ENCODE data around the gene NANOS3. TPM values are rescaled to one million over a fixed set of nuclear protein-coding genes. Genes with fewer than 3 reads are reported as not detected.

Gene NANOS3
- total RNA-seq, 1 donor from 2014 or later: not detected

DNA sequence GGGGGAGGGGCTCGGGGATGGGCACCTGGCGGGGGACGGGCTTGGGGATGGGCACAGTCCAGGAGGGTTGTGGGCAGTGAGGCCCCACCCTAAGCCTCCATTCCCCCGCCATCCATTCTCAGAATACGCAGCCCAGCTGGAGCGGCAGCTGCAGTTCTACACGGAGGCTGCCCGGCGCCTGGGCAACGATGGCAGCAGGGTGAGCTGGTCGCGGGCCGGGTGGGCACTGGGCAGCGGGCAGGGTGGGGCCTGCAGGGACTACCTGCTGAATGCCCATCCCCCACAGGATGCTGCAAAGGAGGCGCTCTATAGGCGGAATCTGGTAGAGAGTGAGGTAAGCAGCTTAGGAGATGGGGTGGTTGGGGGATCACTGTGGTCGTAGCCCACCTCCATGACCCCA is 53.0 kb downstream of the NANOS3 start:
- TF ChIP-seq EZH2 (IDR thresholded peaks at IDR 0.05): no peak
- TF ChIP-seq, protein P1, sequence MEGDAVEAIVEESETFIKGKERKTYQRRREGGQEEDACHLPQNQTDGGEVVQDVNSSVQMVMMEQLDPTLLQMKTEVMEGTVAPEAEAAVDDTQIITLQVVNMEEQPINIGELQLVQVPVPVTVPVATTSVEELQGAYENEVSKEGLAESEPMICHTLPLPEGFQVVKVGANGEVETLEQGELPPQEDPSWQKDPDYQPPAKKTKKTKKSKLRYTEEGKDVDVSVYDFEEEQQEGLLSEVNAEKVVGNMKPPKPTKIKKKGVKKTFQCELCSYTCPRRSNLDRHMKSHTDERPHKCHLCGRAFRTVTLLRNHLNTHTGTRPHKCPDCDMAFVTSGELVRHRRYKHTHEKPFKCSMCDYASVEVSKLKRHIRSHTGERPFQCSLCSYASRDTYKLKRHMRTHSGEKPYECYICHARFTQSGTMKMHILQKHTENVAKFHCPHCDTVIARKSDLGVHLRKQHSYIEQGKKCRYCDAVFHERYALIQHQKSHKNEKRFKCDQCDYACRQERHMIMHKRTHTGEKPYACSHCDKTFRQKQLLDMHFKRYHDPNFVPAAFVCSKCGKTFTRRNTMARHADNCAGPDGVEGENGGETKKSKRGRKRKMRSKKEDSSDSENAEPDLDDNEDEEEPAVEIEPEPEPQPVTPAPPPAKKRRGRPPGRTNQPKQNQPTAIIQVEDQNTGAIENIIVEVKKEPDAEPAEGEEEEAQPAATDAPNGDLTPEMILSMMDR (IDR thresholded peaks at IDR 0.05): no peak
- TF ChIP-seq EZH2phosphoT487 (IDR thresholded peaks at IDR 0.05): no peak
- Histone ChIP-seq H4K20me1 (ENCODE audit: low read depth) (no peaks in the 10 kb centered on the region), H3K27ac (no peak overlapping the region), H3K79me2 (ENCODE audit: low read depth) (no peaks in the 10 kb centered on the region), H3K4me1 (no peaks in the 10 kb centered on the region), H3K9ac (no peak overlapping the region), H3K9me3 (ENCODE audit: low read depth) (no peaks in the 10 kb centered on the region), H3K4me2 (no peak overlapping the region), H3K27me3 (no peaks in the 10 kb centered on the region), H2AFZ (replicated peaks) (no peak overlapping the region), H3K36me3 (no peaks in the 10 kb centered on the region), H3K4me3 (no peak overlapping the region), H3F3A (ENCODE audit: low read depth) (peaks cover 4% of the 10 kb centered on the region)
- H3K4me3 Mint-ChIP-seq: no peak overlapping the region
- H3K27me3 Mint-ChIP-seq (ENCODE audit: insufficient read depth, low read depth): peaks cover 9% of the 10 kb centered on the region
- no peak overlapping the region for H3K27ac Mint-ChIP-seq
- peaks cover 16% of the 10 kb centered on the region for H3K36me3 Mint-ChIP-seq
- peaks cover 9% of the 10 kb centered on the region for H3K4me1 Mint-ChIP-seq
- no peak for DNase-seq (ENCODE audit: low spot score)
- H3K9me3 Mint-ChIP-seq: no peaks in the 10 kb centered on the region

MicroRNAs within 50 kb of the gene (microRNA counts, 767-probe panel; counts per million panel counts)
- microRNA hsa-miR-181c-5p: 460 counts per million, percentile 90 among the panel's probes with 10 or more counts
- 6,756 counts per million, percentile 92 among the panel's probes with 10 or more counts for microRNA hsa-miR-23a-3p
- microRNA hsa-miR-24-3p: 460 counts per million, percentile 90 among the panel's probes with 10 or more counts
- microRNA hsa-miR-27a-3p: 460 counts per million, percentile 90 among the panel's probes with 10 or more counts

Small RNA genes within 50 kb of the gene (microRNA-seq; reads per million reads assigned to microRNA genes)
- gene MIR181C (7.1 reads per million, percentile 31 among the genes with 10 or more reads in this experiment), gene MIR181D (4.5 reads per million, percentile 23 among the genes with 10 or more reads in this experiment)

Small RNA genes within 50 kb of the gene (small RNA-seq; reads per million reads assigned to genes)
- gene MIR181C (0.09 reads per million), gene MIR181D (0.45 reads per million, percentile 50 among the genes with 10 or more reads in this experiment)

Other genes starting within 250 kb of the NANOS3 start
- 6.3 and 22.5 TPM in 2 replicates for gene MRI1, start 112.6 kb upstream of the NANOS3 start, total RNA-seq (ENCODE audit: low replicate concordance)
- 88.2 and 95.6 TPM in 2 replicates for gene C19orf53, start 102.7 kb upstream of the NANOS3 start, total RNA-seq (ENCODE audit: low replicate concordance)
- 6.7 and 20.4 TPM in 2 replicates for gene ZSWIM4, start 81.7 kb upstream of the NANOS3 start, total RNA-seq (ENCODE audit: low replicate concordance)
- 0.49 and 4.1 TPM in 2 replicates for gene BRME1, start 29.0 kb downstream of the NANOS3 start, total RNA-seq (ENCODE audit: low replicate concordance)
- gene CC2D1A, start 29.1 kb downstream of the NANOS3 start, total RNA-seq (ENCODE audit: low replicate concordance): 8.1 and 22.0 TPM in 2 replicates
- gene PODNL1, start 61.3 kb downstream of the NANOS3 start, total RNA-seq (ENCODE audit: low replicate concordance): 1.9 TPM in 1 of 2 replicates, not detected in the other
- 28.6 and 69.9 TPM in 2 replicates for gene DCAF15, start 75.4 kb downstream of the NANOS3 start, total RNA-seq (ENCODE audit: low replicate concordance)
- 1.0 and 3.3 TPM in 2 replicates for gene RFX1, start 129.2 kb downstream of the NANOS3 start, total RNA-seq (ENCODE audit: low replicate concordance)
- not detected in 2 replicates for gene RLN3, start 151.0 kb downstream of the NANOS3 start, total RNA-seq (ENCODE audit: low replicate concordance)
- gene IL27RA, start 154.6 kb downstream of the NANOS3 start, total RNA-seq (ENCODE audit: low replicate concordance): 1.2 and 3.3 TPM in 2 replicates
- gene PALM3, start 184.9 kb downstream of the NANOS3 start, total RNA-seq (ENCODE audit: low replicate concordance): 4.0 TPM in 1 of 2 replicates, not detected in the other
- 0.68 TPM in 1 of 2 replicates, not detected in the other for gene MISP3, start 195.7 kb downstream of the NANOS3 start, total RNA-seq (ENCODE audit: low replicate concordance)
- not detected in 2 replicates for gene C19orf67, start 208.6 kb downstream of the NANOS3 start, total RNA-seq (ENCODE audit: low replicate concordance)
- gene SAMD1, start 213.6 kb downstream of the NANOS3 start, total RNA-seq (ENCODE audit: low replicate concordance): 22.1 and 53.0 TPM in 2 replicates
- 22.2 and 31.8 TPM in 2 replicates for gene PRKACA, start 240.6 kb downstream of the NANOS3 start, total RNA-seq (ENCODE audit: low replicate concordance)

All from neural progenitor cell (in vitro differentiated cells).